ENCODE data around the gene NFKBIE.

The NFKBIE gene

DNA sequence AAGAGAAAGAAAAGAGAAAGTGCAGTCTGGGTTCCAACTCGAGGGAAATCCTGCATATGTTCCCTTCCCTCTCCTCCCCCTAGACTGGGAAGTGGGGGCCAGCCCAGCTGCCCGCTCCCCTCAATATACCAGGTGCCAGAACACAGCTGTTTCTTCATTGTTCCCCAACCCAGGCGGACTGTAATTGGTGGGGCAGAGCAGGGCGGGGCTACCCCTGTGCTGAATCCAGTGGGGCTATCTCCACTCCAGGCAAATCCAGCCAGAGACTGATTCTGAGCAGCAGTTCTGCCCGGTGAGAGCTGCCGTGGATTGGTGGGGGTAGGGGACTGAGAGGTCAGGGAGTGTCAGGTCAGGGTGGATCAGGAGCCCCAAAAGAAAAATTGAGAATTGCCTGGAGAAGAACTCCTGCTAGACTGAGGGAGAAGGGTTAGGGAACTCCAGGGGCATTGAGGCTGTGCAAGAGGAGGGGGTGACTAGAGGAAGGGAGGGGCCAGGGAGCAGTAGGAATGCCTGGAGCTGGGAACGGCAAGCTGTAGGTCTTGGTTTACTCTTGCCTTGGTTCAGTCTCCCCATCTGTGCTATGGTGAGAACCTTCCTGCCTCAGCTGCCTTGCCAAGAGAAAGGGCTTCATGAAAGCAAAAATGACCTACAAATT is 48.5 kb downstream of the NFKBIE start, which contains the start of gene MYMX:
MYMX (plus strand) TSS at position 250 of the 655 bp plus-strand sequence. CDS start 546 bp downstream, outside the sequence.
- no peak for DNase-seq

DNA sequence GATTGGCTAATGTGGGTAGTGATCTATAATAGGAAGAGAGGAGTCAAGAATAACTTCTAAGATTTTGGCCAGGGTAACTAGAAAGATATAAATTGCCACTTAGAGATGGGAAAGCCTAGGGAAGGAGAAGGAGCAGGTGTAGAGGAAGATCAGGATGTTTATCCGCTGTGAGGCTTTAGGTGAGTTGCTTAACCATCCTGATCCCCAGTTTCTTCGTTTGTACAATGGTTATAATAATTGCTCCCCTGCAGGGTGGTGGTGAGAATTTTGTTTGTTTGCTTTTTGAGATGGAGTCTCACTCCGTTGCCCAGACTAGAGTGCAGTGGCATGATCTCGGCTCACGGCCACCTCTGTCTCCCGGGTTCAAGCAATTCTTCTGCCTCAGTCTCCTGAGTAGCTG is 51.0 kb downstream of the NFKBIE start:
- DNase-seq, result no peak

DNA sequence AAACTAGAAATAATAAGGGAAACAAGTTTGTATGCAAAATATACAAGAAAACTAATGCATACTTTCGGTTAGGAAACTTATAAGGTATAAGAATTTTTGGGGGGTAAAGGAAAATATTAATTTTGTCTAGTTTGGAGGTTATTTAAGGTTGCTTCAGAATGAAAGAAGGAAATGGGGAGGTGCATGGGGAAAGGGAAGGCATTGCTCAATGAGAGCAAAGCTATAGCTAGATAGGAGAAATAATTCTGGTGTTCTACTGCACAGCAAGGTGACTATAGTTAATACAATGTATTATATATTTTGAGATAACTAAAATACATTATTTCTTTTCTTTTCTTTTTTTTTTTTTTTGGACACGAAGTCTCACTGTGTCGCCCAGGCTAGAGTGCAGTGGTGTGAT is 54.1 kb downstream of the NFKBIE start:
- no peak for DNase-seq

Data from amygdala (tissue), 56 donors.